CD4-positive, alpha-beta T cell treated with Interleukin-12 subunit alpha and Interleukin-12 subunit beta, for 1 hour (primary cell): ENCODE measurements around the gene PRKAG2.

Experiments used
- DNase-seq: peaks from one replicate; pipeline ENCODE4 v3.0.0-alpha.2; 2020

PRKAG2 gene

GRCh38 chr7:151662251-151662826 lies 214.6 kb downstream of the PRKAG2 start:
- no peak for DNase-seq

GRCh38 chr7:151661587-151661986 lies 215.3 kb downstream of the PRKAG2 start:
- no peak for DNase-seq

- no peak for DNase-seq
Measured at GRCh38 chr7:151660141-151660540, 216.8 kb downstream of the PRKAG2 start.

GRCh38 chr7:151659219-151659618 lies 217.7 kb downstream of the PRKAG2 start:
- DNase-seq, result no peak

- no peak for DNase-seq
Measured at GRCh38 chr7:151658778-151659177, 218.1 kb downstream of the PRKAG2 start.

- DNase-seq, result no peak
Measured at GRCh38 chr7:151657173-151657572, 219.7 kb downstream of the PRKAG2 start.

GRCh38 chr7:151655555-151655954 lies 221.4 kb downstream of the PRKAG2 start:
- no peak for DNase-seq

- no peak for DNase-seq
Measured at GRCh38 chr7:151652111-151652510, 224.8 kb downstream of the PRKAG2 start.

- DNase-seq, result no peak
Measured at GRCh38 chr7:151650161-151650560, 226.8 kb downstream of the PRKAG2 start.

- no peak for DNase-seq
Measured at GRCh38 chr7:151648429-151648828, 228.5 kb downstream of the PRKAG2 start.

GRCh38 chr7:151647874-151648273 lies 229.0 kb downstream of the PRKAG2 start:
- DNase-seq, result no peak

- no peak for DNase-seq
Measured at GRCh38 chr7:151647006-151647405, 229.9 kb downstream of the PRKAG2 start.

- no peak for DNase-seq
Measured at GRCh38 chr7:151645311-151645710, 231.6 kb downstream of the PRKAG2 start.

- no peak for DNase-seq
Measured at GRCh38 chr7:151644554-151644953, 232.4 kb downstream of the PRKAG2 start.

GRCh38 chr7:151642746-151643145 lies 234.2 kb downstream of the PRKAG2 start:
- no peak for DNase-seq

GRCh38 chr7:151641587-151641986 lies 235.3 kb downstream of the PRKAG2 start:
- no peak for DNase-seq

GRCh38 chr7:151637781-151638261 lies 239.1 kb downstream of the PRKAG2 start:
- DNase-seq, result no peak

GRCh38 chr7:151634643-151635042 lies 242.3 kb downstream of the PRKAG2 start:
- DNase-seq, result no peak

- no peak for DNase-seq
Measured at GRCh38 chr7:151633516-151633812, 243.5 kb downstream of the PRKAG2 start.

- peak; percentile 70 for DNase-seq
Measured at GRCh38 chr7:151632750-151633515, 244.0 kb downstream of the PRKAG2 start.

GRCh38 chr7:151631953-151632749 lies 244.8 kb downstream of the PRKAG2 start:
- peak; percentile 95 for DNase-seq

- DNase-seq, result peak; percentile 25
Measured at GRCh38 chr7:151631570-151631952, 245.4 kb downstream of the PRKAG2 start.

- DNase-seq, result no peak
Measured at GRCh38 chr7:151630851-151631569, 245.9 kb downstream of the PRKAG2 start.
